Omental fat pad (tissue), 4 donors: ENCODE measurements around the gene CYFIP2. TPM values are rescaled to one million over a fixed set of nuclear protein-coding genes. Genes with fewer than 3 reads are reported as not detected.

Experiments
- ATAC-seq: fragments of 150-250 bp; one replicate; pipeline ENCODE4 v1.9.1; 2016; ENCODE audit warnings: mild to moderate bottlenecking, moderate library complexity; ENCODE audit not compliant: low FRiP score
- DNase-seq: peaks from one replicate; pipeline ENCODE4 v3.0.0-alpha.2; 2019; ENCODE audit warnings: low spot score
- total RNA-seq, 4 donors: library from RNA; depleted of rRNA; stranded (reverse); fragments of >200 nt; gene quantifications; one replicate each; pipeline ENCODE4 v1.1.0, GENCODE V29; 2016
- TF ChIP-seq, protein P1 (sequence below), 3 donors: fragments of 450-650 bp; IDR thresholded peaks; one replicate each; pipeline ENCODE4 v1.5.1; 2016 to 2017; ENCODE audit warnings: antibody characterized with exemption in 3 of 3, mild to moderate bottlenecking in 3 of 3, moderate library complexity in 2 of 3

CYFIP2 gene
- total RNA-seq, 4 donors from 2014 or later, result 12.7 to 25.5 (median 15.8) TPM

DNA sequence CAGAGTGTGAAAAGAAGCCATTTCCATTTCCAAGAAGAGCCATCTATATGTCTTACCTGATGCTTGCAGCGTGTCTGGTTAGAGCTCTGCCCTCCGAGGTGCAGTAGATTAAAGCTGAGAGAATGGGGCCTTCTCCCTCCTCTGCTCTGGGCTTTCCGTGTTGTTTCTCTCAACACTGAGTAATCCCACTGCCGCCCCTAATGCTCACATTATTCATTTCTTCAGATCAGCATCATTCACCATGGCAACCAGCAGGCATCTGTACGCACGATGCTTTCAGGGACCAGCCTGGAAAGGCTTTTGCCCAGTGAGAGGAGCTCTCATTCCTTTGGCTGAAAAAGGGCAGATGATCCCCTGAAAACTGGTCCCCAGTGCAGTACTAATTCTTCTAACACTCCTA is 79.6 kb downstream of the CYFIP2 start:
- DNase-seq (no peak), ATAC-seq (no peak)
- TF ChIP-seq, protein P1, sequence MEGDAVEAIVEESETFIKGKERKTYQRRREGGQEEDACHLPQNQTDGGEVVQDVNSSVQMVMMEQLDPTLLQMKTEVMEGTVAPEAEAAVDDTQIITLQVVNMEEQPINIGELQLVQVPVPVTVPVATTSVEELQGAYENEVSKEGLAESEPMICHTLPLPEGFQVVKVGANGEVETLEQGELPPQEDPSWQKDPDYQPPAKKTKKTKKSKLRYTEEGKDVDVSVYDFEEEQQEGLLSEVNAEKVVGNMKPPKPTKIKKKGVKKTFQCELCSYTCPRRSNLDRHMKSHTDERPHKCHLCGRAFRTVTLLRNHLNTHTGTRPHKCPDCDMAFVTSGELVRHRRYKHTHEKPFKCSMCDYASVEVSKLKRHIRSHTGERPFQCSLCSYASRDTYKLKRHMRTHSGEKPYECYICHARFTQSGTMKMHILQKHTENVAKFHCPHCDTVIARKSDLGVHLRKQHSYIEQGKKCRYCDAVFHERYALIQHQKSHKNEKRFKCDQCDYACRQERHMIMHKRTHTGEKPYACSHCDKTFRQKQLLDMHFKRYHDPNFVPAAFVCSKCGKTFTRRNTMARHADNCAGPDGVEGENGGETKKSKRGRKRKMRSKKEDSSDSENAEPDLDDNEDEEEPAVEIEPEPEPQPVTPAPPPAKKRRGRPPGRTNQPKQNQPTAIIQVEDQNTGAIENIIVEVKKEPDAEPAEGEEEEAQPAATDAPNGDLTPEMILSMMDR (IDR thresholded peaks at IDR 0.05), result no peak

DNA sequence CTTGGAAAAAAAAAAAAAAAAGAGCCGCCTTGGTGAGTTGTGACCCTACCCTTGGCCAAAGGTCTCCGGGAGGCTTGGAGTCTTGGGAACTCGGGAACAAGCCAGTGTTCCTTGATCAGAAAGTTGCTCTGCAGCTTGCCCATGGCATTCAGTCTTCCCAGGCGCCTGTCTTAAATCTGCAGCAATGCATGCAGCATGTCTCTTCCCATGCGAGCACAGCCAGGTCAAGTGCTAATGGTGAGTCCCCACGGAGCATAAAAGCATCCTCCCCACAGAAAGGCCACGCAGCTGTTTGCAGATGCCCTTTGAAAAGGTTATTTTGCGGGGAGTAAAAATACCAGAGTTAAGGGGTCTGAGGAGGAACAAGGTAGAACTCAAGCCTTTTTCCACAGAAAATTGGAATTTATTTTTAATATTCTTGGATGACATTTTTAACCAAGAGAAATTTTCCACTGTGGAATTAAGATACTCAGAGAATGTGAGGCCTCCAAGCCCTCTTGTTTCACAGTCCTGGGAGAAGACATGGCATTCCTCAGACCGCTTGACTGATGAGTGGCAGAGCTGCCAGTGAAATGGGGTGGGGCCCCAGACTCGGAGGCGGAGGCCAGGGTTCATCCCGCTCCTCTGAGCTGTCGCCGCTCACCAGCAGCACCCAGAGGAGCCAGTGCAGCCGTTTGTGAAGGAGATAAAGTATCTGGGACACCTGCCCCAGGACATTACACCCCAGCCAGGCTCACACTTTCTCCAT is 81.6 kb downstream of the CYFIP2 start:
- ATAC-seq (no peak), DNase-seq (no peak)
- TF ChIP-seq, protein P1 (IDR thresholded peaks at IDR 0.05), result no peak

DNA sequence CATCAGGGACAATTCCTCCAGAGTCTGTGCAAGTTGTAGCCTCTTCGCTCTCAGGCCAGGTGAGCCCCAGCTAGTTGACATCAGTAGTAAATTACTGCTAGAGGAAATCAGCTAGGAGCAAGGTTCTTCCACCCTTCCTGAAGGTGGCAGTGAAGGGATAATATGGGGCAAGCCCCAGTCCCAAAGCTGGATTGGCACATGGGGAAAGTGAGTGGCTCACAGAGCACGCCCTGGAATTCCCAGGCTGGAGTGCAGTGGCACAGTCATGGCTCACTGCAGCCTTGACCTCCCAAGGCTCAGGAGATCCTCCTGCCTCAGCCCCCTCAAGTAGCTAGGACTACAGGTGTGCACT is 82.1 kb downstream of the CYFIP2 start:
- no peak for DNase-seq
- ATAC-seq, result no peak
- TF ChIP-seq, protein P1 (IDR thresholded peaks at IDR 0.05), result no peak

DNA sequence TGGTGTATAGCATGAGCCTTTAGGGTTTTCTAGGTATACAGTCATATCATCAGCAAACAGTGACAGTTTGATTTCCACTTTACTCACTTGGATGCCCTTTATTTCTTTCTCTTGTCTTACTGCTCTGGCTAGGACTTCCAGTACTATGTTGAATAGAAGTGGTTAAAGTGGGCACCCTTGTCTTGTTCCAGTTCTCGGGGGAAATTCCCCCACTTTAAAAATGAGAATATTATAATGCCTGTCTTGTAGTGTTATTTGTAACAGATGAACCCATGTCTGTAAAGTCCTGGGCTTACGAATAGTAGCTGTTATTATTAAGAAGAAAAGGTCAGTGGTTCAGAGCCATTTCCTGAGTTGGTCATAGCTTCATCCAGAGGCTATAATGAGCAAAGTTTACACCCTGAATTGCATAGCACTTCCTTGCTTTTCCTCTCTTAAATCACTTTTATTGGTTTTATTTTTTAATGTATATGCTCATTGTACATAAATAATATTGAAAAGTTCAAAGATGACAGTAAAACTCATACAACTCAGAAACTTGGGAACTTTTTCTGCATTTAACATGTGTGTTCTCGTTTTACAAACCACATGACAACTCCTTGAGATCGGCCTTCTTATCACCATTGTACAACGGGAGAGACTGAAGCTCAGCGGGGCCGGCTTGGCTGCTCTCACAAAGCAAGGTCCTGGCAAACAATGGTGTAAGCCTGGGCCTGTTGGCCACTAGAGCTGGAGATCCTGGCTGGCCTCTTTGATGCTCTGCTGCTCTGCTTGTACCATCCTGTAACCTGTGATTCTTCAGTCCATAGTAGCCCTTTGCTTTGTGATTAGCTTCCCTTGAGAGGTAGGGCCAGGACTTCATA is 85.2 kb downstream of the CYFIP2 start:
- TF ChIP-seq, protein P1 (IDR thresholded peaks at IDR 0.05), result no peak
- DNase-seq, result no peak
- ATAC-seq, result no peak

DNA sequence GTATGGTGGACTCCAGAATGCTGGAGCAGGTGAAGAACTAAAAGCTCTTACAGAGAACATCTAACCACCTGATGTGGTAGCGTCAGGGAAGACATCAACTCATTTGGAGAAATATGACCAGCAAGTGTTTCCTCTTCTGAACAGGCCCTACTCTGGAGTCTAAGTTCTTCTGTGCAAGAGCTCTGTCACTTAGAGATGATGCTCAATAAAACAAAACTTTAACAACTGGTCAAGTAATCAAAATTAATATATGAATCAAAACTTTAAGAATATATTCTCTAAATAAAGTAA is 85.8 kb downstream of the CYFIP2 start:
- no peak for ATAC-seq
- DNase-seq, result no peak
- TF ChIP-seq, protein P1 (IDR thresholded peaks at IDR 0.05), result no peak

DNA sequence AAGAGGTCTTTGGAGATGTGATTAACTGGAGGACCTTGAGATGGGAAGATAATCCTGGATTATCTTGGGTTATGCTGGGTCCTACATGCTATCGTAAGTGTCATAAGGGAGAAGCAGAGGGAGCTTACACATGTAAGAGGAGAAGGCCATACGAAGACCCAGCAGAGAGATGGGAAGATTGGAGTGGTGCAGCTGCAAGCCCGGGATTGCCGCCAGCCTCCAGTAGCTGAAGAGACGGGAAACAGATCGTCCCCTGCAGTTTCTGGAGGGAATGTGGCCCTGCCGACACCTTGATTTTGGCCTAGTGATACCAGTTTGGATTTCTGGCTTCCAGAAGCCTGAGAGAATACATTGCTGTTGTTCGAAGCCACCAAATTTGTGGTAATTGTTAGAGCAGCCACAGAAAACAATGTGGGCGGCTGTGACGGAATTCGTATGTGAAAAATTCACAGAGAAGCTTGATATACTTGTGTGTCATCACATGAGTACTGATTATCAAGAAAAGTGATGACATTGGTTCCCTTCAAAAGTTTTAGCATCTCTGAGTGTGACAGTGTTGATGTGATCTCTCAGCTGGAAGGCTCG is 86.9 kb downstream of the CYFIP2 start:
- TF ChIP-seq, protein P1 (IDR thresholded peaks at IDR 0.05), result no peak
- DNase-seq, result no peak
- no peak for ATAC-seq
